Effector memory CD8-positive, alpha-beta T cell (primary cell): ENCODE measurements around the gene CYS1.
"Not testable (repeated sequence)": the region's sequence is repeated elsewhere in the genome, so short reads cannot be mapped to it uniquely, and the experiment has no call there.

ENCODE experiments used
- ATAC-seq: fragments of 150-1000 bp; cut with Tn5 transposase; replicated peaks from 2 replicates; pipeline ENCODE4 v1.10.0; 2021; ENCODE audit warnings: mild to moderate bottlenecking, moderate library complexity
- DNase-seq, 3 experiments: peaks; one replicate each; pipeline ENCODE4 v3.0.0; 2021
- H3K27ac Mint-ChIP-seq, 2 donors: one replicate each; pipeline ENCODE4 v1.8.0; 2022; ENCODE audit warnings: mild to moderate bottlenecking in 2 of 2, mixed read lengths in 2 of 2, moderate library complexity in 2 of 2
- H3K27me3 Mint-ChIP-seq, 2 donors: one replicate each; pipeline ENCODE4 v1.8.0; 2022; ENCODE audit warnings: mixed read lengths in 2 of 2
- H3K36me3 Mint-ChIP-seq: one replicate; pipeline ENCODE4 v1.8.0; 2022; ENCODE audit warnings: mild to moderate bottlenecking, moderate library complexity, mixed read lengths; ENCODE audit not compliant: insufficient read depth
- H3K4me1 Mint-ChIP-seq, 2 donors: one replicate each; pipeline ENCODE4 v1.8.0; 2022; ENCODE audit warnings: low read depth in 2 of 2, mixed read lengths in 2 of 2
- H3K4me3 Mint-ChIP-seq, 2 donors: one replicate each; pipeline ENCODE4 v1.8.0; 2022; ENCODE audit warnings: mild to moderate bottlenecking in 2 of 2, mixed read lengths in 2 of 2, moderate library complexity in 2 of 2
- H3K9me3 Mint-ChIP-seq, 2 donors: one replicate each; pipeline ENCODE4 v1.8.0; 2022; ENCODE audit warnings: mixed read lengths in 2 of 2

CYS1 gene

DNA sequence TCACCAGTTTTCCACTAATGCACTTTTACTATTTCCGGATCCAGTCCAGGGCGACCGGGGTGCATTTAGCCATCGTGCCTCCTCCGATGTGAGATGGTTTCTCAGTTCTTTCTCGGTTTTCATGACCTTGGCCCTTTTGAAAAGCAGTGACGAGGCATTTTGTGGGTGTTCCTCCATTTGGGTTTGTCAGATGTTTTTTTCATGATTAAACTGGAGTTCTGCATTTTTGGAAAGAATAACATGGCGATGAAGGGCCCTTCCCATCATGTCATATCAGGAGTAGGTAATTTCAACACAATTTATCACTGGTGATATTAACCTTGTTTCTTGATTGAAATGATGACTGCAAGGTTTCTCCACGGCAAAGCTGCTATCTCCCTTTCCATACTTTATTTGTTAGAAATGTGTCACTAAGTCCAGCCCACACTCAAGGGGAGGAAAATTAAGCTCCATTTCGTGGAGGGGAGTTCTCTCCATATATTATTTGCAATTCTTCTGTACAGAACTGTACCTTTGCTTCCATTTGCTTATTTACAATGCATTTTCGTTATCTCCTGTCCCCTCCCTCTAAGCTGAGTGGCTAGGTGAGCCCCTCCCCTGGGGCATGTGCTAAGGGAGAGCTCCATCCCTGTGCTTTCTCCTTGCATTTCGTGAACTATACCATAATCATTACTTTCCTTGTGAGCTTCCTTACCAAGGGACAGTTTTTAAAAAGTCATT lies 45.7 kb downstream of the CYS1 start:
- Mint-ChIP-seq H3K4me1 (peaks cover 31 to 34% of the 10 kb centered on the region in 2 donors), H3K36me3 (peaks cover 10% of the 10 kb centered on the region), H3K9me3 (no peaks in the 10 kb centered on the region), H3K27ac (peak overlapping the region; percentile 87 to 91), H3K27me3 (no peaks in the 10 kb centered on the region), H3K4me3 (peak overlapping the region; percentile 59 to 65)
- DNase-seq (no peak), ATAC-seq (no peak)

DNA sequence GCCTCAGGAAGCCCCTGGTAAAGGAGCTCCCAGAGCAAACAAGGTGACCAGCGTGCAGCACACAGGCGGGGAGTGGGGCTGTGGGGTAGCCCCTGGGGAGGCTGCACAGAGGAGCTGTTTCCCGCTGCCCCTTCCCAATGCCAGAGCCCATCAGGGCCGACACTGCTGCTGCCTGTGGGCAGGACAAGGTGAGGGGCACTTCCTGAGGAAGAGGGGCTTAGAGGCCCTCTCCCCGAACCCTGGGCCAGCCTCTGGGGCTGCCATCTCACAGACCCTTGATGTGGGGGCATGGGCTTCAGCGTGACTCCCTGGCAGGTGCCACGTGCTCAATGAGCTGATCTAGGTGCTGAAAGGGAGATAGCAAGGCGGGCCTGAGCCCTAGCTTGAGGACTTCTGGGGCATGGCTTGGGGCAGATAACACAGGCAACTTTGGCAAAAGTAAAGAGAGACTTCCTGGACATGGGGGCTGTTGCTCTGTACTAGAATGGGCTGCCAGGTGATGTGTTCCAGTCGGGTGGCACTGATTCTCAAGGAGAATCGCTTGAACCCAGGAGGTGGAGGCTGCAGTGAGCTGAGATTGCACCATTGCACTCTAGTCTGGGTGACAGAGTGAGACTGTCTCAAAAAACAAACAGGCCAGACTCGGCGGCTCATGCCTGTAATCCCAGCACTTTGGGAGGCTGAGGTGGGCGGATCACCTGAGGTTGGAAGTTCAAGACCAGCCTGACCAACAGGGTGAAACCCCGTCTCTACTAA lies 46.8 kb downstream of the CYS1 start:
- Mint-ChIP-seq H3K4me1 (peaks cover 40 to 44% of the 10 kb centered on the region in 2 donors), H3K9me3 (no peaks in the 10 kb centered on the region), H3K4me3 (no peak overlapping the region), H3K27ac (no peak overlapping the region), H3K27me3 (no peaks in the 10 kb centered on the region), H3K36me3 (peaks cover 10% of the 10 kb centered on the region)
- no peak for ATAC-seq
- DNase-seq: no peak

DNA sequence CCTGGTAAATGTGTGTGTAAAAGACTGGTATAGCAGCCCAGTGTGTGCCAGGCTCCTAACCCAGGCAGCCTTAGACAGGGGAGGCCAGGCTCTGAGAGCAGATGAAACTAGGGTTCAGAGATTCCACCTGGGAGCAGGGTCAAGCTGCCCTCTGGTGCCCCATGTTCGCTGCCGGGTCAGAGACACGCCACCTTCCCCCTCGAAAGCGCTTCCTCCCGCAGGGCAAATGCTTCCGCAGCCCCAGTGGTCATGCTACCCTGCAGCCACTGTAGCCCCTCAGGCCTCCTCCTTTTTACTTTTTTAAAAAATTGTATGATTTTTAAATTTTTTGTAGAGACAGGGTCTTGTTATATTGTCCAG lies 47.5 kb downstream of the CYS1 start:
- Mint-ChIP-seq H3K4me1 (peaks cover 39 to 47% of the 10 kb centered on the region in 2 donors), H3K4me3 (peak overlapping the region in 1 of 2 donors; percentile 12), H3K9me3 (no peaks in the 10 kb centered on the region), H3K36me3 (peaks cover 10% of the 10 kb centered on the region), H3K27ac (peak overlapping the region in 1 of 2 donors; percentile 31), H3K27me3 (no peaks in the 10 kb centered on the region)
- DNase-seq (no peak), ATAC-seq (no peak)

DNA sequence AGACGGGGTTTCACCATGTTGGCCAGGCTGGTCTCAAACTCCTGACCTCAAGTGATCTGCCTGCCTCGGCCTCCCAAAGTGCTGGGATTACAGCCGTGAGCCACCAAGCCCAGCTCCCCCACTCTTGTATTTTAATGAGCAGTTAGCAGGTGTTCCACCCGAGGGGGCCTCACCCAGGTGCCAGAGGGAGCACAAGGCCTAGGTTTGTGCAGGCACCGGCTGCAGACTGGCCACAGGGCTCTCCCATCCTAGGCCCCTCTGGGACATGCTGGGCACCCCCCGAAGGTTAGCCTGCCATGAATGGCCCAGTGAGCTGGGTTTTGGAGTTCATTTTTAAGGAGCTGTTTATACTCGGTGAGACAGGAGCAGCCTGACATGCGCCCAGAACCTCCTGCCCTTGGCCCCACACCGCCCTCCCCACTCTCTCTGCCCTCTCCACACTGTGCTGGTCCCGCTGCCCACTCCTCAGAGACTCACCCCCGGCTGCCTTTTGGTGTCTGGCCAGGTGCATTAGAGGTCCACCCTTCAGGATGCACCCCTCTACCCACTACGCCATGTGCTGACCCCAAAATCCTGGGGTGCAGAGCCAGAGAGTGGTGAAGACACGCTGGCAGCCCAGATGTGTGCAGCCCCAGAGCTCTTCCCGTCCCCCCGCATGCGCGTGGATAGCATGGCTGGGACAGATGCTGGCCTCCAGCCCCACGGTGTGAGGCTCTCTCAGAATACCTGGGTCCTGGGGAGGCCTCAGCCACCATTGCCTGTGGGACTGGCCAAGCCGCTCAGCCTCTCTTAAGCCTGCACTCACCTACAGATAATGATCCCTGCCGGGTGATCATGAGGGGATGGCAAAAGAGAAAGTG lies 48.1 kb downstream of the CYS1 start:
- H3K4me3 Mint-ChIP-seq: peak overlapping the region in 1 of 2 donors; percentile 12
- H3K27me3 Mint-ChIP-seq: no peaks in the 10 kb centered on the region
- peak overlapping the region in 1 of 2 donors; percentile 31 for H3K27ac Mint-ChIP-seq
- ATAC-seq (no peak), DNase-seq (no peak)
- H3K9me3 Mint-ChIP-seq: no peaks in the 10 kb centered on the region
- H3K4me1 Mint-ChIP-seq: peaks cover 40 to 47% of the 10 kb centered on the region in 2 donors
- peaks cover 10% of the 10 kb centered on the region for H3K36me3 Mint-ChIP-seq

DNA sequence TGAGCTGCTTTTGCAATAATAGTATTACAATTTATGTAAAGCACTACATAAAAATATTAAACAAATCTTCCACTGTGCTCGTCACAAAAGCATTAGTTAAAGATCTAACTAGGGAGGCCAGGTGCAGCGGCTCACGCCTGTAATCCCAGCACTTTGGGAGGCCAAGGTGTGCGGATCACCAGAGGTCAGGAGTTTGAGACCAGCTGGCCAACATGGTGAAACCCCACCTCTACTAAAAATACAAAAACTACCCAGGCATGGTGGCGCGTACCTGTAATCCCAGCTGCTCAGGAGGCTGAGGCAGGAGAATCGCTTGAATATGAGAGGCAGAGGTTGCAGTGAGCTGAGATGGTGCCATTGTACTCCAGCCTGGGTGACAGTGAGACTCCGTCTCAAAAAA lies 49.4 kb downstream of the CYS1 start:
- H3K9me3 Mint-ChIP-seq, ATAC-seq, H3K27me3 Mint-ChIP-seq, DNase-seq: not testable (repeated sequence)
- Mint-ChIP-seq H3K36me3 (peaks cover 10% of the 10 kb centered on the region), H3K27ac (peak overlapping the region in 1 of 2 donors; percentile 93), H3K4me1 (peaks cover 35 to 43% of the 10 kb centered on the region in 2 donors), H3K4me3 (peak overlapping the region in 1 of 2 donors; percentile 81)

DNA sequence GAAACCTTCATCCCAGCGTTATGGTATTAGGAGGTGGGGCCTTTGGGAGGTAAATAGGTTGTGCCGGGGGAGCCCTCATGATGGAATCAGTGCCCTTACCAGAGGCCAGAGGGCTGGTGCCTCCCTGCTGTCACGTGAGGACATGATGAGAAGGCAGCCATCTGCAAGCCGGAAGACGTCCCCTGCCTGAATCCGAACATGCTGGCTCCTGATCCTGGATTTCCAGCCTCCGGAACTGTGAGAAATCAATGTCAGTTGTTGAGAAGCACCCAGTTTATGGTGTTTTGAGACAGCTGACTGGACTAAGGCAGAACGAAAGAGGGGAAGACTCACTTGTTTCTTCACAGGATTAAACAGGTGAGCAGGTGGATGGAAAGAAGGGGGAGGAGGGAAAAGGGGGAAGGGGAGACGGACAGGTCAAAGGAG lies 49.9 kb downstream of the CYS1 start:
- Mint-ChIP-seq H3K4me3 (peak overlapping the region; percentile 78 to 81), H3K36me3 (peaks cover 10% of the 10 kb centered on the region), H3K27me3 (no peaks in the 10 kb centered on the region), H3K9me3 (no peaks in the 10 kb centered on the region), H3K4me1 (peaks cover 30 to 39% of the 10 kb centered on the region in 2 donors), H3K27ac (peak overlapping the region; percentile 88 to 93)
- ATAC-seq (no peak), DNase-seq (no peak)

DNA sequence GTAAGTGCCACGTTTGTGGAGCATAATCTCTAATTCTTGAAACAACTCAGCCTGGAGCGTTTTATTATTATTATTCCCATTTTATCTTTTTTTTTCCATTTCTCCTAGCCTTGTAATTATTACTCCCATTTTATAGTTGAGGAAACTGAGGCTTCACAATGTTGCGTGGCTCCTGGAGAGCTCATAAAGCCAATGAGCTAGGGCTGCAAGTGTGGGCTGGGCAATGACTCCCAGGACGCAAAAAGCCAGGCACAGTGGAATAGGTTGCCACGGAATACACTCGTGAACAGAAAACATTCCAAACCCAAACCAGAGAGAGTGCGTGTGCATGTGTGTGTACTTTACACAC lies 50.4 kb downstream of the CYS1 start:
- Mint-ChIP-seq H3K9me3 (no peaks in the 10 kb centered on the region), H3K27me3 (no peaks in the 10 kb centered on the region), H3K4me1 (peaks cover 27 to 36% of the 10 kb centered on the region in 2 donors), H3K27ac (peak overlapping the region; percentile 88 to 93), H3K36me3 (peaks cover 10% of the 10 kb centered on the region), H3K4me3 (peak overlapping the region; percentile 78 to 81)
- DNase-seq (no peak), ATAC-seq (no peak)

DNA sequence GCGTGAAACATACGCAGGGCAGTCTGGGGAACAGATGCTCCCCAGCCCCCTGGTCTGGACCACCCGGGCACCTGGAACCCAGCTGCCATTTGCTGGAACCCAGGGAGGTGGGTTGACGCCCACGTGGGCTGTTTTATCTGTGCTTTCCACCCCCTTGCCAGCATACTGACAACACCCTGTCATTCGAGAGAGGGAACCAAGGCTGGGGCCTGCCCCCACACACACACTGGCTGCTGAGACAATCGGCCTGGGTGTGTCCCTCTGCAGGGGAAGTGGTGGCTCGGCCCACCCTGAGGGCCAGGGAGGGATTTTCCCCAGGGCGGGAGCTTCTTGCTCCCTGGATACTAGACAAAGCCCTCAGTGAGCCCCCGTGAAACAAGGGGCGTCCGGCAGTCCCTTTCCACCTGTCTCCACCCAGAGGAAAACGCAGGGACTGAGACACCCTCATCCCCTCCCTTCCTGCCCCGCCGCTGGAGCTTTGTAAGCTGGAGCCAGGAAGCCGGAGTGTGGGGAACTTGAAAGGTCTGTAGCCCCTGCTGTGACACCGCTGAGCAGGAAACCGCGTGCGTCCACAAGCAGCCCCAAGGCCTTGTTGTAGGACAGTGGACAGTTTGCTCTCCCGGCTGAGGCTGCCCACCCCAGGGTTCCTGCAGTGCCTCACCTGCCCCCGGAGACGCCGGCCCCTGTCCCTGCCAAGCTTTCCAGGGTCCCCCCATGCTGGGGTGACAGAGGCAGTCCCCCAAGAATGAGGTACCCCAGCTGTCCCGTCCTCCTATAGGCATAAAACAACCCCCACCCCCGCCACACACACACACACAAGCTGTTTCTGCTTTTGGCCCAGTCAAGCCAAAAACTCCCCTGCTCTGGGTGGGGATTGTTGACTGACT lies 51.0 kb downstream of the CYS1 start:
- H3K9me3 Mint-ChIP-seq: no peaks in the 10 kb centered on the region
- H3K36me3 Mint-ChIP-seq: peaks cover 10% of the 10 kb centered on the region
- DNase-seq: peak; percentile 56 to 58 (median 56)
- no peaks in the 10 kb centered on the region for H3K27me3 Mint-ChIP-seq
- H3K4me3 Mint-ChIP-seq: peak overlapping the region; percentile 78 to 81
- peak overlapping the region; percentile 88 to 93 for H3K27ac Mint-ChIP-seq
- ATAC-seq: peak; percentile 97
- H3K4me1 Mint-ChIP-seq: peaks cover 24 to 30% of the 10 kb centered on the region in 2 donors

DNA sequence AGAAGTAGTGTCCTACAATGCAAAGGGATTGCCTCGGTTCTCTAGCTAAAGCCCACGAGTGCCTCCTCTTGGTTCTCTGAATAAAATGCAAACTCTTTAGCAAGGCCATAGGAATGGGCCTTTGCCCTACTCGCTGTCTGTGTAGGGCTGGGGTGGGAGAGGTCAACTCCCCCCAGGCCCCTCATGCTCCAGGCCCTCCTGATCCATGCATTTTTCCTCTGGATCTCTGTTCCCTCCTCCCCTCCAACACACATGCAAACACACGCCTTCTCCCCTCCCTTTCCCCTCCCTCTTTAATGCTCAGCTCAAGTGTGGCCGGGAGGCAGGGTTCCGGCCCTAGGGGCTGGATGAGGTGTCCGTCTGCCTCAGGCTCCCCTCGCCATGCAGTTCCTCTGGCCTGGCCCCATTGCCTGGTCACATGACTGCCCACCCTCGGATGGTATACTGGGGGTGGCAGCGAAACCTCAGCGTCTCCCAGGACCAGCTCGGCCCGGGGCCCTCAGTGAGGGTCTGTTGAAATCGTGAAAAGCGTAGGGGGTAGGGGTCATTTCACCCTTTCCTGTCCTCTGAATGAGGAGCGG lies 51.7 kb downstream of the CYS1 start:
- Mint-ChIP-seq H3K27me3 (no peaks in the 10 kb centered on the region), H3K27ac (peak overlapping the region; percentile 88 to 93), H3K36me3 (peaks cover 3% of the 10 kb centered on the region), H3K4me3 (peak overlapping the region; percentile 78 to 81), H3K9me3 (no peaks in the 10 kb centered on the region), H3K4me1 (peaks cover 23 to 27% of the 10 kb centered on the region in 2 donors)
- DNase-seq: no peak
- ATAC-seq: no peak

DNA sequence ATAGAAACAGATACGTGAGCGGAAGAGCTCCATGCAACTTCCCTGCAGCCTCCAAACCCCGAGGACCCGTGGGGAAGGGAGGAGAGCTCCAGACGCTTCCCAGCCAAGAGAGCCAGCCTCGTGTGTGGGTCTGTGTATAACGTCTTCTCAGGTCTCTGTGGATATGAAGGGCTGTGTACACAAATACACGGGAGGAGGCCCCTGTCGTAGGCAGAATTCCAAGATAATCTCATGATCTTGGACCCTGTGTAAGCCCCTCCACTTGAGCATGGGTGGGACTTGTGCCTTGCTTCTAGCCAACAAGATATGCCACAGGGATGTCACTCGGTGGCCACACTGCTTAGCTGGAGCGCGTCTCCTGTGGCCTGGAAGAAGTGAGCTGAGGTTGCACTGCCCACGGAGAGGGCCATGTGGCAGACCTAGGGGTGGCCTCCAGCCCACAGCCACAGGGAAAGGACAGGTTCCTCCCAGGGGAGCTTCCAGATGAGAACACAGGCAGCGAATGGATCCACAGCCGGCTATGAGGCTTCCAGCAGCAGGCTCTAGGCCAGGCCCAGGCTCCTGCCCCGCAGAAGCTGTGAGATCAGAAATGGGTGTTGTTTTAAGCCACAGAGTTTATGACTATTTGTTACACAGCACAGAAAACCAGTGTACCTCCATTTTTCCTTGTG lies 52.4 kb downstream of the CYS1 start:
- Mint-ChIP-seq H3K4me1 (peaks cover 23 to 27% of the 10 kb centered on the region in 2 donors), H3K4me3 (no peak overlapping the region), H3K27ac (peak overlapping the region; percentile 49 to 93)

DNA sequence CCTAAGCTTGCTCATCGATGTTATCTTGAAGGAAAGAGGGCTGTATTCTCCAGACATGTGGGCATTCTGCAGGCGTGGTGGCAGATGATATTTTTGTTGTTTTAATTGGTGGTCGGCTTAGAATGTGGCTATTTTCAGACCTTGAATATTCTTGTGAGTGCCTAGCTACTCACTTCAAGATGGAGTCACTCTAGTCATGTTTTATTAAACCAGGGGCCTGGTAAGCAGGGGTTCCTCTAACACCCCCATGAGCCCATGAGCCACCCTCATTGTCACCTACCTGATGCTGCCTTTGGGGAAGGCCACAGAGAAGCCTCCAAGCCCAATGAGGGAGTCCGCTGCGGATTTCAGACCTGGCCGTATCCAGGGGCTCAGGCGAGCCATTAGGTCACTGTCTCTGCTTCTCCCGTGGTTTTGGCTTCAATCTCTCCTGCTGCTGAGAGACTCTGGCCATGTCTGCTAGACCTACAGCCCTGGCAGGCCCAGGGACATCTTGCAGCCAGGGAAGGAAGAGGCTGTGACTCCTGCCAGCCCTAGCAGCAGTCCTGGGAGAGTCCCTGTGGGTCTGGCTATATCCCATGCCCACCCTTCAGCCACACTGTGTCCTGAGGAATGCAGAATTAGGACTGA lies 53.2 kb downstream of the CYS1 start:
- H3K9me3 Mint-ChIP-seq: no peaks in the 10 kb centered on the region

More for the DNA sequence above, 52.4 kb downstream of the CYS1 start:
- Mint-ChIP-seq H3K36me3 (peaks cover 2% of the 10 kb centered on the region), H3K27me3 (no peaks in the 10 kb centered on the region), H3K9me3 (no peaks in the 10 kb centered on the region)
- no peak for DNase-seq
- ATAC-seq: no peak

More for the DNA sequence above, 53.2 kb downstream of the CYS1 start:
- Mint-ChIP-seq H3K36me3 (peaks cover 2% of the 10 kb centered on the region), H3K27ac (peak overlapping the region; percentile 49 to 93), H3K4me3 (no peak overlapping the region), H3K4me1 (peaks cover 21 to 27% of the 10 kb centered on the region in 2 donors), H3K27me3 (no peaks in the 10 kb centered on the region)
- ATAC-seq: no peak
- DNase-seq: no peak
